Caco-2 (cell line): Measurements from ENCODE around the gene PLS3. TPM values are rescaled to one million over a fixed set of nuclear protein-coding genes. Genes with fewer than 3 reads are reported as not detected.

Experiments
- BruUV-seq: library from RNA; stranded (reverse); fragments of 400-500 nt; replicated peaks from 2 replicates; lab custom pipeline; 2021; lab: Mats Ljungman, UMichigan
- CTCF ChIA-PET: fragments of 300-600 bp; sonication (Branson Sonifier 250); formaldehyde crosslinking; loops from one replicate; lab custom pipeline; 2022; ENCODE audit warnings: antibody characterized with exemption; lab: Charles Lee
- POLR2A ChIA-PET: fragments of 300-600 bp; sonication (Branson Sonifier 250); formaldehyde crosslinking; loops from one replicate; lab custom pipeline; 2022; ENCODE audit warnings: antibody characterized with exemption; lab: Charles Lee
- DNase-seq, 2 experiments: peaks; one replicate each; pipeline versions ENCODE4 v3.0.0 to v3.0.0-alpha.2; 2020 to 2022
- H3K27me3 ChIP-seq: replicated peaks from 2 replicates; pipeline ENCODE4 v1.6.0; 2011; ENCODE audit warnings: low read length; ENCODE audit not compliant: control insufficient read depth, insufficient read depth
- H3K36me3 ChIP-seq: 2 replicates; pipeline ENCODE4 v1.5.1; 2011; ENCODE audit warnings: low read length; ENCODE audit not compliant: control insufficient read depth, insufficient read depth
- H3K4me1 ChIP-seq: fragments of 250-450 bp; sonication (Bioruptor Pico); 2 replicates; pipeline ENCODE4 v1.5.1; 2020; ENCODE audit warnings: mild to moderate bottlenecking
- H3K4me3 ChIP-seq: 2 replicates; pipeline ENCODE4 v1.5.1; 2011; ENCODE audit warnings: low read depth, mild to moderate bottlenecking, control low read depth, low read length
- H3K9me3 ChIP-seq: fragments of 250-450 bp; sonication (Bioruptor Pico); 2 replicates; pipeline ENCODE4 v1.5.1; 2020; ENCODE audit warnings: mild to moderate bottlenecking, moderate library complexity
- H3K27ac Mint-ChIP-seq: one replicate; pipeline ENCODE4 v1.8.0; 2022; ENCODE audit warnings: mixed read lengths; ENCODE audit not compliant: unreplicated experiment
- H3K27me3 Mint-ChIP-seq: one replicate; pipeline ENCODE4 v1.8.0; 2022; ENCODE audit warnings: mixed read lengths; ENCODE audit not compliant: insufficient read depth, unreplicated experiment
- H3K36me3 Mint-ChIP-seq: one replicate; pipeline ENCODE4 v1.8.0; 2022; ENCODE audit warnings: mild to moderate bottlenecking, mixed read lengths; ENCODE audit not compliant: insufficient read depth, unreplicated experiment
- H3K4me1 Mint-ChIP-seq: one replicate; pipeline ENCODE4 v1.8.0; 2022; ENCODE audit warnings: low read depth, mixed read lengths; ENCODE audit not compliant: unreplicated experiment
- H3K4me3 Mint-ChIP-seq: one replicate; pipeline ENCODE4 v1.8.0; 2022; ENCODE audit warnings: mild to moderate bottlenecking, moderate library complexity, mixed read lengths; ENCODE audit not compliant: unreplicated experiment
- H3K9me3 Mint-ChIP-seq: one replicate; pipeline ENCODE4 v1.8.0; 2022; ENCODE audit warnings: mixed read lengths; ENCODE audit not compliant: unreplicated experiment
- intact Hi-C: fragments of 100-400 bp; cut with micrococcal nuclease; formaldehyde crosslinking; loops from one replicate; pipeline ENCODE4 v1.10.0; 2022; ENCODE audit not compliant: unreplicated experiment
- total RNA-seq: library from RNA; stranded (reverse); gene quantifications from 2 replicates; pipeline ENCODE4 v1.2.3, GENCODE V29; 2022
- TF ChIP-seq, protein P1 (sequence below), 2 experiments: fragments of 200-600 bp in 1 of 2; IDR thresholded peaks; 1 replicate in 1 of 2; 2 replicates in 1 of 2; pipeline versions ENCODE4 v1.5.1 to v1.8.0; 2011 to 2022; ENCODE audit warnings: antibody characterized with exemption in 1 of 2, control low read depth in 1 of 2, inconsistent platforms in 1 of 2, low read depth in 1 of 2, low read length in 1 of 2, mild to moderate bottlenecking in 1 of 2, moderate library complexity in 1 of 2; ENCODE audit not compliant: insufficient read depth in 1 of 2, severe bottlenecking in 1 of 2, unreplicated experiment in 1 of 2

PLS3 gene
- total RNA-seq, 1 experiment from 2014 or later: 213 TPM

- ChIA-PET POLR2A (no interaction called here), CTCF (no interaction called here)
- intact Hi-C loops: no loop called here
- Mint-ChIP-seq H3K36me3 (peaks cover 6% of the 10 kb centered on the region), H3K4me1 (peaks cover 17% of the 10 kb centered on the region), H3K4me3 (no peak overlapping the region), H3K27me3 (no peaks in the 10 kb centered on the region), H3K27ac (no peak overlapping the region), H3K9me3 (no peaks in the 10 kb centered on the region)
- TF ChIP-seq, protein P1, sequence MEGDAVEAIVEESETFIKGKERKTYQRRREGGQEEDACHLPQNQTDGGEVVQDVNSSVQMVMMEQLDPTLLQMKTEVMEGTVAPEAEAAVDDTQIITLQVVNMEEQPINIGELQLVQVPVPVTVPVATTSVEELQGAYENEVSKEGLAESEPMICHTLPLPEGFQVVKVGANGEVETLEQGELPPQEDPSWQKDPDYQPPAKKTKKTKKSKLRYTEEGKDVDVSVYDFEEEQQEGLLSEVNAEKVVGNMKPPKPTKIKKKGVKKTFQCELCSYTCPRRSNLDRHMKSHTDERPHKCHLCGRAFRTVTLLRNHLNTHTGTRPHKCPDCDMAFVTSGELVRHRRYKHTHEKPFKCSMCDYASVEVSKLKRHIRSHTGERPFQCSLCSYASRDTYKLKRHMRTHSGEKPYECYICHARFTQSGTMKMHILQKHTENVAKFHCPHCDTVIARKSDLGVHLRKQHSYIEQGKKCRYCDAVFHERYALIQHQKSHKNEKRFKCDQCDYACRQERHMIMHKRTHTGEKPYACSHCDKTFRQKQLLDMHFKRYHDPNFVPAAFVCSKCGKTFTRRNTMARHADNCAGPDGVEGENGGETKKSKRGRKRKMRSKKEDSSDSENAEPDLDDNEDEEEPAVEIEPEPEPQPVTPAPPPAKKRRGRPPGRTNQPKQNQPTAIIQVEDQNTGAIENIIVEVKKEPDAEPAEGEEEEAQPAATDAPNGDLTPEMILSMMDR (IDR thresholded peaks at IDR 0.05; ENCODE audit: insufficient read depth in 1 of 2, low read depth in 1 of 2, low read length in 1 of 2, severe bottlenecking in 1 of 2, unreplicated experiment in 1 of 2): no peak
- Histone ChIP-seq H3K27me3 (no peaks in the 10 kb centered on the region), H3K4me3 (no peak overlapping the region), H3K9me3 (no peaks in the 10 kb centered on the region), H3K4me1 (peaks cover 18% of the 10 kb centered on the region; the same call in 1 of the 2 replicates), H3K36me3 (no peaks in the 10 kb centered on the region)
- DNase-seq: no peak
- BruUV-seq: no TSS peak
Measured at GRCh38 chrX:115598556-115598955, 37.6 kb downstream of the PLS3 start.

DNA sequence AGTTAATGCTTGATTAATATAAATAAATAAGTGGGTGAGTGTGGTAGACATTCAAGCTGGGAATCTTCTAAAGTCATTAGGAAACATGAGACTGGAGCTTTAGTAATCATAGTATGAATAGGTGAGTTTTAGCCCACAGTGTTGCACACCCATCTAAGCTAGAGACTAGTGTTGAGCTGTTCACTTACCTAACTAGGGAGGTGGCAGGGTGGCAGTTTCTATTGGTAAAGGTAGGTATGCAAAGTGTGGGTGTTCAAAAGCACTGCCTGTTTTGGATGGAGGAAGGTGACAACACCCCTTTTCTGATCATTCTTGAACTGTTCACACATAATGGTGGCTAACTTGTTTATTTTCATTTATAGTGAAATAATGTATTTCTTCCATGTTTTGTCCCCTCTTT lies 41.3 kb downstream of the PLS3 start:
- Mint-ChIP-seq H3K9me3 (no peaks in the 10 kb centered on the region), H3K4me1 (peaks cover 17% of the 10 kb centered on the region), H3K36me3 (peaks cover 23% of the 10 kb centered on the region), H3K27ac (no peak overlapping the region), H3K4me3 (no peak overlapping the region), H3K27me3 (no peaks in the 10 kb centered on the region)
- BruUV-seq: no TSS peak
- Histone ChIP-seq H3K4me3 (no peak overlapping the region), H3K27me3 (no peaks in the 10 kb centered on the region), H3K4me1 (peaks cover 22% of the 10 kb centered on the region; the same call in 1 of the 2 replicates), H3K9me3 (no peaks in the 10 kb centered on the region), H3K36me3 (no peaks in the 10 kb centered on the region)
- DNase-seq: no peak
- intact Hi-C loops: no loop called here
- TF ChIP-seq, protein P1 (IDR thresholded peaks at IDR 0.05; ENCODE audit: insufficient read depth in 1 of 2, low read depth in 1 of 2, low read length in 1 of 2, severe bottlenecking in 1 of 2, unreplicated experiment in 1 of 2): no peak
- ChIA-PET CTCF (no interaction called here), POLR2A (interaction anchor here (0.6 kb wide), 1 partner anchor 8 kb away, joined by 3 read pairs; no protein-coding TSS in a partner anchor)

DNA sequence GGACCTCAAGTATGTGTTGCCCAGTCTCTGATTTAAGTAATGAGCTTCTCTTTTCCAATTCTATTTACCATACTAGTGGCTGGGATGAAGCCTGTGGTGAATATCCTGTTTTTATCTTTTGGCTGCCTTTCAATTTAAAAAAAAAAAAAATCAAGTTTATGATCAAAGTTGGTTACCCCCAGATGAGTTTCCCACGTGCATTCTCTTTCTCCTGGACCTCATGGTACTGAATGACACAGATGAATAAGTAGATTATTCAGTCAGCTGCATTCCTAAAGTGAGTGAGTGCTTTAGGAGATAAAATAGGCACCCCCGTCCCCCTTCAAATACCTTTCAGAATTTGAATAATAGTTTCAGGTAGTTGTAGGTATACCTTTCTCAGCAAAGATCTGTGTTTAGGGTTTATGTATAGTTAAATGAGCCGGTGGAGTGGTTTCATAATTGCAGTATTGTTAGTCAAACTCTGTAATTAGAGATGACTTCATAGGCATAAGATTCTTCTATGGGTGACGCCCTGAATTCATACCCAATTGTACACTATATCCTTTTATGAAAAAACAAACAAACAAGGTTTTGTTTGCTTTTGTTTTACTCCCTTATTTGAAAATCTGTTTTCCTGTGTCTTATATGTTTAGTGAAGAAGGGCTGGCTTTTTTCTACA lies 41.9 kb downstream of the PLS3 start:
- BruUV-seq: no TSS peak
- intact Hi-C loops: no loop called here
- CTCF ChIA-PET: no interaction called here
- Mint-ChIP-seq H3K4me1 (peaks cover 17% of the 10 kb centered on the region), H3K4me3 (no peak overlapping the region), H3K9me3 (no peaks in the 10 kb centered on the region), H3K36me3 (peaks cover 23% of the 10 kb centered on the region), H3K27me3 (no peaks in the 10 kb centered on the region), H3K27ac (no peak overlapping the region)
- no peaks in the 10 kb centered on the region for H3K9me3 ChIP-seq
- peaks cover 22% of the 10 kb centered on the region; the same call in 1 of the 2 replicates for H3K4me1 ChIP-seq
- no peaks in the 10 kb centered on the region for H3K36me3 ChIP-seq
- TF ChIP-seq, protein P1 (IDR thresholded peaks at IDR 0.05; ENCODE audit: insufficient read depth in 1 of 2, low read depth in 1 of 2, low read length in 1 of 2, severe bottlenecking in 1 of 2, unreplicated experiment in 1 of 2): no peak
- no peaks in the 10 kb centered on the region for H3K27me3 ChIP-seq
- POLR2A ChIA-PET: interaction anchor here (0.6 kb wide), 1 partner anchor 9 kb away, joined by 3 read pairs; no protein-coding TSS in a partner anchor
- no peak overlapping the region for H3K4me3 ChIP-seq
- no peak for DNase-seq
